Measurements from ENCODE around the gene PKD1.

The PKD1 gene

GRCh38 chr16:2174396-2175131 is 38.9 kb upstream of the PKD1 start:
- H3K4me3 ChIP-seq (replicated peaks; ENCODE audit: low read depth, low read length): no peak overlapping the region
- DNase-seq (ENCODE audit: extremely low read depth, low read depth): no peak
- TF ChIP-seq CTCF (IDR thresholded peaks at IDR 0.05; ENCODE audit: low read depth, low read length, missing control alignments): no peak

GRCh38 chr16:2173916-2174315 is 38.2 kb upstream of the PKD1 start:
- no peak overlapping the region for H3K4me3 ChIP-seq (replicated peaks; ENCODE audit: low read depth, low read length)
- no peak for DNase-seq (ENCODE audit: extremely low read depth, low read depth)
- no peak for TF ChIP-seq CTCF (IDR thresholded peaks at IDR 0.05; ENCODE audit: low read depth, low read length, missing control alignments)

GRCh38 chr16:2173366-2173765 is 37.7 kb upstream of the PKD1 start:
- H3K4me3 ChIP-seq (replicated peaks; ENCODE audit: low read depth, low read length): no peak overlapping the region
- no peak for DNase-seq (ENCODE audit: extremely low read depth, low read depth)
- no peak for TF ChIP-seq CTCF (IDR thresholded peaks at IDR 0.05; ENCODE audit: low read depth, low read length, missing control alignments)

- no peak for TF ChIP-seq CTCF (IDR thresholded peaks at IDR 0.05; ENCODE audit: low read depth, low read length, missing control alignments)
- DNase-seq (ENCODE audit: extremely low read depth, low read depth): no peak
These were observed 37.1 kb upstream of the PKD1 start for GRCh38 chr16:2172688-2173335.

GRCh38 chr16:2171601-2172178 is 36.0 kb upstream of the PKD1 start:
- no peak overlapping the region for H3K4me3 ChIP-seq (replicated peaks; ENCODE audit: low read depth, low read length)
- no peak for DNase-seq (ENCODE audit: extremely low read depth, low read depth)
- TF ChIP-seq CTCF (IDR thresholded peaks at IDR 0.05; ENCODE audit: low read depth, low read length, missing control alignments): no peak

More at GRCh38 chr16:2172688-2173335, 37.1 kb upstream of the PKD1 start:
- H3K4me3 ChIP-seq (replicated peaks; ENCODE audit: low read depth, low read length): no peak overlapping the region

DNA sequence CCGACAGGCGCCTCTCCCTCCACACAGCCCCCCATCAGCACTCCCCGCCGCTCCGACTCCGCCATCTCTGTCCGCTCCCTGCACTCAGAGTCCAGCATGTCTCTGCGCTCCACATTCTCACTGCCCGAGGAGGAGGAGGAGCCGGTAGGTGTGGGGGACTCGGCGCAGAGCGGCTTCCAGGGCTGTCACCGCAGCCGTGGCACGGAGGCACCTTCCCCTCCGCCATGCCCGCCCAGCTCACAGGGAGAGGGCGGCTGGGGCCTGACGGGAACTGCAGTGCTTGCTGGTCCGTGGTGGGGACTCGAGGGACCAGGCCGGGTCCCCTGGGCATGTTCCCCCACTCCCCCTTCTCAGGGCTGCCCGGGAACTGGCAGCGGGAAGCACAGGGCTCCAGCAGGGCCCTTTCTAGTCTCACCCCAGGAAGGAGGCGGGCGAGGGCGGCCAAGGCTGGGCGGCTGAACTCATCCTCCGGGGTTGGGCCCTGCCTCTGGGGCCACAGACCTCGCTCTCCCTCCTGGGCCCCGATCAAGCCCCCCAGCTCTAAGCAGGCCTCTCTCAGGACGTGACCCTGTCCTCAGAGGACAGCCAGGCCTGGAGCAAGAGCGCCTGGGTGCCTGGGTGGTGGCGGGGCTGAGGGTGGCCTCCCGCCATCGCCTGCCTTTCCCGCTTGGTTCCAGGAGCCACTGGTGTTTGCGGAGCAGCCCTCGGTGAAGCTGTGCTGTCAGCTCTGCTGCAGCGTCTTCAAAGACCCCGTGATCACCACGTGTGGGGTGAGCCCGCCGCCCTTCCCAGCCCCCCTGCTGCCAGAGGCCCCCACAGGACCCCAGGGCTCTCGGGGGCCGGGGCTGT is 35.1 kb upstream of the PKD1 start:
- DNase-seq (ENCODE audit: extremely low read depth, low read depth): no peak
- no peak overlapping the region for H3K4me3 ChIP-seq (replicated peaks; ENCODE audit: low read depth, low read length)
- no peak for TF ChIP-seq CTCF (IDR thresholded peaks at IDR 0.05; ENCODE audit: low read depth, low read length, missing control alignments)
